GM12865 (cell line): Measurements from ENCODE around the gene CCSER1.
"Not testable (repeated sequence)": the region's sequence is repeated elsewhere in the genome, so short reads cannot be mapped to it uniquely, and the experiment has no call there.

ENCODE experiments used
- DNase-seq: peaks from one replicate; pipeline ENCODE4 v3.0.0; 2010; ENCODE audit warnings: low read depth
- H3K4me3 ChIP-seq: 2 replicates; pipeline ENCODE4 v1.5.1; 2011; ENCODE audit warnings: mild to moderate bottlenecking, low read depth, low read length, control low read depth
- CTCF ChIP-seq: IDR thresholded peaks from 2 replicates; pipeline ENCODE4 v1.5.1; 2011; ENCODE audit warnings: low read length, control low read depth, low read depth, inconsistent platforms; ENCODE audit not compliant: insufficient read depth; ENCODE audit errors: missing control alignments

The CCSER1 gene

DNA sequence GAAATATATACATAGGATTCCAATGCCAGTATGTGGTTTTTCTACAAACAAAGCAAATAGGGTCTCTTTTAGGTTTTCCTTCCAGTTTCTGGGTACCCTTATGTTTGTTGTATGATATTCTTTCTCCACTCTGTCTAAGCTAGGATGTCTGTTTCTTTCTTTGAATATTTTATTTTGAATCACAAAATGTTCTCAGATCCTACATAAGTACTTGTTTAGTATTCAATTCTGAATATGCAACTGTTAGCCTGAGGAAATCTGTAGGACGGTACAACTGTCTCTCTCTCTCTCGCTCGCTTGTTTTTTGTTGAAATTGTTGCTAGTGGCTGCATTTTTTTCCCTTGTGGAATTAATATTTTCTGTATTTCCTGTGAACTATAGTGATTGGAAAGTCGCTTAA, 163.2 kb downstream of the CCSER1 start:
- no peak for DNase-seq
- no peak overlapping the region for H3K4me3 ChIP-seq
- no peak for TF ChIP-seq CTCF

- no peak for TF ChIP-seq CTCF
- DNase-seq, result no peak
- H3K4me3 ChIP-seq, result no peak overlapping the region
Observed at GRCh38 chr4:90292438-90292837, 165.2 kb downstream of the CCSER1 start.

- TF ChIP-seq CTCF, result peak; percentile 25
- peak; percentile 2 for DNase-seq
- H3K4me3 ChIP-seq, result no peak overlapping the region
Observed at GRCh38 chr4:90293320-90293719, 166.1 kb downstream of the CCSER1 start.

GRCh38 chr4:90299373-90299772, 172.2 kb downstream of the CCSER1 start:
- TF ChIP-seq CTCF, result no peak
- DNase-seq, result no peak
- no peak overlapping the region for H3K4me3 ChIP-seq

- TF ChIP-seq CTCF, result no peak
- H3K4me3 ChIP-seq, result no peak overlapping the region
- no peak for DNase-seq
Observed at GRCh38 chr4:90306810-90307209, 179.6 kb downstream of the CCSER1 start.

GRCh38 chr4:90317140-90317539, 189.9 kb downstream of the CCSER1 start:
- not testable (repeated sequence) for DNase-seq, H3K4me3 ChIP-seq

- TF ChIP-seq CTCF, result no peak
- DNase-seq, result no peak
- no peak overlapping the region for H3K4me3 ChIP-seq
Observed at GRCh38 chr4:90317785-90318184, 190.6 kb downstream of the CCSER1 start.

GRCh38 chr4:90318193-90318592, 191.0 kb downstream of the CCSER1 start:
- no peak overlapping the region for H3K4me3 ChIP-seq
- DNase-seq, result no peak
- no peak for TF ChIP-seq CTCF
